HL-60 (cell line): ENCODE measurements around the gene PELO.

Experiments
- CTCF ChIP-seq: IDR thresholded peaks from one replicate; pipeline ENCODE4 v1.5.1; 2011; ENCODE audit warnings: low read length, control low read depth, inconsistent platforms; ENCODE audit not compliant: insufficient read depth
- GABPA ChIP-seq: IDR thresholded peaks from 2 replicates; pipeline ENCODE4 v1.6.1; 2012; ENCODE audit warnings: low read depth
- POLR2AphosphoS5 ChIP-seq: IDR thresholded peaks from 2 replicates; pipeline ENCODE4 v1.6.1; 2012; ENCODE audit warnings: low read depth
- REST ChIP-seq: IDR thresholded peaks from 2 replicates; pipeline ENCODE4 v1.6.1; 2012; ENCODE audit warnings: low read depth; ENCODE audit not compliant: insufficient replicate concordance

- TF ChIP-seq CTCF (no peak), GABPA (no peak), POLR2AphosphoS5 (no peak), REST (no peak)
These were observed 17.3 kb upstream of the PELO start for GRCh38 chr5:52770287-52770939.
